HFF-Myc (cell line): ENCODE measurements around the gene GPR62.
"Not testable (repeated sequence)": the region's sequence is repeated elsewhere in the genome, so short reads cannot be mapped to it uniquely, and the experiment has no call there.

Source experiments
- DNase-seq: peaks from one replicate; pipeline ENCODE4 v3.0.0-alpha.2; 2011; ENCODE audit warnings: low read depth; ENCODE audit errors: extremely low read depth
- H3K4me3 ChIP-seq: replicated peaks from 2 replicates; pipeline ENCODE4 v1.5.1; 2011; ENCODE audit warnings: low read depth, mild to moderate bottlenecking, control low read depth, low read length
- TF ChIP-seq, protein P1 (sequence below): IDR thresholded peaks from 2 replicates; pipeline ENCODE4 v1.5.1; 2012; ENCODE audit warnings: mild to moderate bottlenecking, low read depth, low read length, control low read depth; ENCODE audit errors: missing control alignments

The GPR62 gene

DNA sequence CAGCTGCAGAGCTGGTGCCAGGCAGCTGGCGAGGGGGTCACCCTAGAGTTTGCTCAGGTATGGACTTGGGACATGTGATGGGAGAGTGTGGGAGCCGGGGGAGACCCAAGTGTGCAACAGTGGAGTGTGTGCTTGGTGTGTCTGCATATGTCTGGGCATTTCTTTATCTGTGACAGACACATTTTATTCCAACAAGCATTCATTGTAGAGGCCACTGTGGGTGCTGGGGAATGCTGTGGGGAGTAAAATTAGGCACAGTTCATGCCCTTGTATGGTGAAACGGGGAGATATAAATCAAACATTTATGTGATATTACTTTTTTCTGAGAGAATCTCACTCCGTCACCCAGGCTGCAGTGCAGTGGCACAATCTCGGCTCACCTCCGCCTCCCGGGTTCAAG lies 32.4 kb downstream of the GPR62 start:
- TF ChIP-seq, protein P1, sequence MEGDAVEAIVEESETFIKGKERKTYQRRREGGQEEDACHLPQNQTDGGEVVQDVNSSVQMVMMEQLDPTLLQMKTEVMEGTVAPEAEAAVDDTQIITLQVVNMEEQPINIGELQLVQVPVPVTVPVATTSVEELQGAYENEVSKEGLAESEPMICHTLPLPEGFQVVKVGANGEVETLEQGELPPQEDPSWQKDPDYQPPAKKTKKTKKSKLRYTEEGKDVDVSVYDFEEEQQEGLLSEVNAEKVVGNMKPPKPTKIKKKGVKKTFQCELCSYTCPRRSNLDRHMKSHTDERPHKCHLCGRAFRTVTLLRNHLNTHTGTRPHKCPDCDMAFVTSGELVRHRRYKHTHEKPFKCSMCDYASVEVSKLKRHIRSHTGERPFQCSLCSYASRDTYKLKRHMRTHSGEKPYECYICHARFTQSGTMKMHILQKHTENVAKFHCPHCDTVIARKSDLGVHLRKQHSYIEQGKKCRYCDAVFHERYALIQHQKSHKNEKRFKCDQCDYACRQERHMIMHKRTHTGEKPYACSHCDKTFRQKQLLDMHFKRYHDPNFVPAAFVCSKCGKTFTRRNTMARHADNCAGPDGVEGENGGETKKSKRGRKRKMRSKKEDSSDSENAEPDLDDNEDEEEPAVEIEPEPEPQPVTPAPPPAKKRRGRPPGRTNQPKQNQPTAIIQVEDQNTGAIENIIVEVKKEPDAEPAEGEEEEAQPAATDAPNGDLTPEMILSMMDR, result no peak
- no peak for DNase-seq
- no peak overlapping the region for H3K4me3 ChIP-seq

DNA sequence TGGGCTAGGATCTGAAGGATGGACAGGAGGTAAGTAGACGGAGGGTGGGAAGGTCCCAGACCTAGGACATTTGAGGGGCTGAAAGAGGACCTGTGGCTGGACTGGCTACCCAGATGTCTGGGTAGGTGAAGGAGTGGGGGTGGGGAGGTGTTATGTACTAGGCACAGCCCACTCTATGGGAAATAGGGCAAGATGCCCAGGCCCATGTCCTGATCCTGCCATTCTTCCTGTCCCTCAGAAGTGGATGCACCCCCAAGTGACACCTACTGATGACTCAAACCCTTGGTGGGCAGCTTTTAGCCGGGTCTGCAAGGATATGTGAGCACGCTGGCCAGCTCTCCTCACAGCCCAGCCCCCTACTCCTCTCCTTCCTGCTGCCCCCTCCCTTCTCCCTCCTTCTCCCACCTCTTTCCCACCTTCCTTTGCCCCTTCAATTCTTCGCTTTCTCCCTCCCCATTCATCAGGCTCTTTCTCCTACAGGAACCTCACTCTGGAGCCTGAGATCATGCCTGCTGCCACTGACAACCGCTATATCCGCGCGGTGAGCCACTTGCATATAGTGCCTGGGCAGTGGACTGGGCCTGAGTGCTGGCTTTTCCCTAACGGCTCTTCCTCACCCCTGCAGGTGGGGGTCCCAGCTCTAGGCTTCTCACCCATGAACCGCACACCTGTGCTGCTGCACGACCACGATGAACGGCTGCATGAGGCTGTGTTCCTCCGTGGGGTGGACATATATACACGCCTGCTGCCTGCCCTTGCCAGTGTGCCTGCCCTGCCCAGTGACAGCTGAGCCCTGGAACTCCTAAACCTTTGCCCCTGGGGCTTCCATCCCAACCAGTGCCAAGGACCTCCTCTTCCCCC lies 33.3 kb downstream of the GPR62 start:
- no peak overlapping the region for H3K4me3 ChIP-seq
- TF ChIP-seq, protein P1, result no peak
- no peak for DNase-seq

DNA sequence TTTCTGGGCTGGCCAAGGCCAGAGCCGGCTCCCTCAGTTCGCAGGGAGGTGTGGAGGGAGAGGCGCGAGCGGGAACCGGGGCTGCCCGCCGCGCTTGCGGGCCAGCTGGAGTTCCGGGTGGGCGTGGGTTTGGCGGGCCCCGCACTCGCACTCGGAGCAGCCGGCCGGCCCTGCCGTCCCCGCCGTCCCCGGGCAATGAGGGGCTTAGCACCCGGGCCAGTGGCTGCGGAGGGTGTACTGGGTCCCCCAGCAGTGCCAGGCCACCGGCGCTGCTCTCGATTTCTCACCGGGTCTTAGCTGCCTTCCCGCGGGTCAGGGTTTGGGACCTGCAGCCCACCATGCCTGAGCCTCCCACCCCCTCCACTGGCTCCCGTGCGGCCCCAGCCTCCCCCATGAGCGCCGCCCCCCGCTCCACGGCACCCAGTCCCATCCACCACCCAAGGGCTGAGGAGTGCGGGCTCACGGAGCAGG lies 35.4 kb downstream of the GPR62 start:
- H3K4me3 ChIP-seq, DNase-seq: not testable (repeated sequence)

DNA sequence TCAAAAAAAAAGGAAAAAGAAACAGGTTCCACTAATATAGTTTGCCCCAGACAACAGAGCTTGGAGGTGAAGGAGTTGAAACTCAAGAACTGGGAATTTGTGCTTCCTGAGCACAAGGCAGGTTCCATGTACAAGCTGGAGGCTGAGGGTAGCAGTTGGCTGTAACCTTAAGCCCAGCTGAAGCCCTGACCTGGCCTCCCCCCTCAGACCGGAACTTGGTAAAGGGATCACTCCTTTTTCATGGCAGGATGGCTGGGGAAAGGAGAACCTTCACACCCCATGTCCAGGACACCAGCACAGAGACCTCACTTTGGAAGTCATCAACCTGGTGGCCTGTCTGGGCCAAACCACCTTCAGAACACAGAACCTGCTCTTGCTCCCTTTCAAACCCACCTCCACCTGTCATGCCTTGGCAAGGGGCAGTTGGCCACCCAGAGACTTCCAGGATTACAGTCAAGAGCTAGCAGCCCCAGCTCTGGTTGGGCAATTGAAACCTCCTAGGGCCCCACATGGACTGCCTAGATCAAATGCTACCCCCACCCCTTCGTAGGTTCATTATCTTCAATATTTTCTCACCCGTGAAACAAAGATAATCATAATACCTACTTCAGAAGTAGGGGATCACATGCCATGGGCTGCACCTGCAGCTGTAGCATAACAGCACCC lies 37.0 kb downstream of the GPR62 start:
- TF ChIP-seq, protein P1, result no peak
- H3K4me3 ChIP-seq, result no peak overlapping the region; the same call in 1 of the 2 replicates
- DNase-seq, result no peak

DNA sequence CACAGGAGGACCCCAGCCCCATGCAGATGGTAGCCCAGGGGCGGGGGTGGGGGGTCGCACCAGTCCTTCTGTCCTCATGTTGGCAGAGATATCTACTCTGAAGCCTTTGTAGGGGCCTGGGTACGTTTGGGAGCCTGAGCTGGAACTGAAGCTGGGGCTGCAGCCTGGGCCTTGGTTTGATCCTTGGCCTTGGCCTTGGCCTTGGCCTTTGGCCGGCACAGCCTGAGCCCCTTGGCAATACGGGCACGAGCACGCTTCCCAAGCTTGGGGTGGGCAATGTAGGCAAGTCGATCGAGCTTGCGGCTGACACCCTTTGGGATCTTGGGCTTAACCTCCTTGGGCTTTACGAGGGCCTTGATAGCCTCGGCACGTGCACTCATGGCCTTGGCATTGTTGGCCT lies 38.5 kb downstream of the GPR62 start:
- not testable (repeated sequence) for DNase-seq
- peak overlapping the region; percentile 100 for H3K4me3 ChIP-seq

DNA sequence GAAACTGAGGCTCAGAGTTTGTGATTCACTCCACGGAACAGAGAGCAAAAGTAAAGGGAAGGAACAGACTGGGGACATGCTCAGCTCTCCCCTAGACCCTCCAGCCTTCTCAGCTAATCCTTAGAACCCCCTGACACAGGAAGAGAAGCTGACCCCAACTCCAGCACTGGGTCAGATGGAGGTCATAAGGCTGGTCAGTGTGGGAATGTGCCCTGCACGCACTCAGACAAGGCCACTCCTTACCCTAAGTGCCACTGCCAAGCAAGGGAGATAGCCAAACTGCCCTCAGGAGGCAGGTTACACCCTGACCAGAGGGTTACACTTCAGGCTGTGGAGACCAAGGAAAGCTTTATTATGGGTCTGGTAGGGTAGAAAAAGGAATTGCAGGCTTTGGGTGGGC lies 39.3 kb downstream of the GPR62 start:
- no peak for DNase-seq
- H3K4me3 ChIP-seq, result peak overlapping the region; percentile 100
- TF ChIP-seq, protein P1, result no peak

DNA sequence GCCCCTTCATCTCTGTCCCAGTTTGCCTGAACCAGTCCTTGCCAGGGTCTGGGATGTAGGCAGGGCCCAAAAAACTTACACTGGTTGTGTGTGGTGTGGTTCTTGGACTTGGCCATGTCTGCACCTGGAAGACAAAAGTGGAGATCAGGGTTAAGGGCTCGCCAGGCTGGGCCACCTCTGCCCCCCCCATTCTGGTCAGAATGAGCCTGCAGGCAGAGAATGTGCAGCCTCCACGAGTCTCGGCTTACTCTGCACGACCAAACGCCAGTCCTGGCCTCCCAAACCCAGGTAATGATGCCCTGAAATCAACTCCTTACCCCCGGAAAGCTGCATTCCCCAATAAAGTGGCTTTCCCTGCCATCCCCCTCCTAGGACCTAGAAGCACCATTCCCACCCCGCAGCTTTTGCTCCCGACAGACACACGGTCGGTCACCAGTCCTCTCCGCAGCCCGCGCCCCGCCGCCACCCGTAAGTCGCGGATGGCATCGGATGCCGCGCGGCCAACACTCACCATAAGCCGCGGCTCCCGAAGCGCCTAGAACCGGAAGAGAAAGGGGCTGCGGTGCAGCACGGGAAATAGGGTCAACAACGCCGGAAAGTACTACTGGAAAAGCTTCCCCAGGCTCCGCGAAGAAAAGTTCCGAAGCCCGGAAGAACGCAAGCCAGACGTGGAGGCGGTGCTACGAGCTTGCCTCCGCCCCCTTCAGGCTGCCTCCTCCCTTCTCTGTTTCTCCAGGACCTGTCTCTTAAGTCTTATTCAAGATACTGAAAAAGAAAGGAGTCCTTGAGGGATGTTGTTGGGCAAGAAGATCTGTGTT lies 40.4 kb downstream of the GPR62 start, which contains the start of gene RPL29:
RPL29 (minus strand) TSS at position 550 of the 818 bp plus-strand sequence; CDS start at position 116, 434 bp downstream.
- peak within 1 kb of the TSS; percentile 100 for H3K4me3 ChIP-seq
- TF ChIP-seq, protein P1, result no peak
- DNase-seq, result peak; percentile 90
